OCI-LY7 (cell line): Measurements from ENCODE around the gene SMIM35. TPM values are rescaled to one million over a fixed set of nuclear protein-coding genes. Genes with fewer than 3 reads are reported as not detected.

Experiments used
- BruUV-seq: library from RNA; stranded (reverse); fragments of 400-500 nt; replicated peaks from 2 replicates; lab custom pipeline; 2021; lab: Mats Ljungman, UMichigan
- CTCF ChIA-PET: fragments of 300-600 bp; sonication (Branson Sonifier 250); formaldehyde crosslinking; loops from one replicate; lab custom pipeline; 2022; ENCODE audit warnings: antibody characterized with exemption; ENCODE audit not compliant: unreplicated experiment; lab: Charles Lee
- POLR2A ChIA-PET: fragments of 300-600 bp; sonication (Branson Sonifier 250); formaldehyde crosslinking; loops from one replicate; lab custom pipeline; 2022; ENCODE audit warnings: antibody characterized with exemption; lab: Charles Lee
- DNase-seq: peaks from one replicate; pipeline ENCODE4 v3.0.0-alpha.2; 2015; ENCODE audit warnings: low spot score
- H2AFZ ChIP-seq: fragments of 200-600 bp; sonication (generic), shearing (Covaris generic); 2 replicates; pipeline ENCODE4 v1.6.1; 2014; ENCODE audit warnings: mild to moderate bottlenecking, antibody characterized with exemption, low read length, moderate library complexity
- H3K27ac ChIP-seq: fragments of 200-600 bp; sonication (generic); 2 replicates; pipeline ENCODE4 v1.5.1; 2014; ENCODE audit warnings: mixed run types, low read depth, mild to moderate bottlenecking, moderate library complexity, low read length, inconsistent platforms; ENCODE audit not compliant: poor library complexity, severe bottlenecking
- H3K36me3 ChIP-seq: fragments of 200-600 bp; sonication (generic); 2 replicates; pipeline ENCODE4 v1.6.1; 2014; ENCODE audit warnings: mild to moderate bottlenecking, antibody characterized with exemption, low read length, moderate library complexity, mixed read lengths; ENCODE audit not compliant: insufficient read depth
- H3K4me1 ChIP-seq: fragments of 200-600 bp; sonication (generic); 2 replicates; pipeline ENCODE4 v1.5.1; 2014; ENCODE audit warnings: mild to moderate bottlenecking, low read length; ENCODE audit not compliant: insufficient read depth, poor library complexity, severe bottlenecking
- H3K4me2 ChIP-seq: fragments of 200-600 bp; sonication (generic); 2 replicates; pipeline ENCODE4 v1.6.1; 2014; ENCODE audit warnings: mild to moderate bottlenecking, low read length
- H3K4me3 ChIP-seq: fragments of 200-600 bp; sonication (generic); 2 replicates; pipeline ENCODE4 v1.5.1; 2014; ENCODE audit warnings: mild to moderate bottlenecking, low read depth, low read length; ENCODE audit not compliant: poor library complexity, severe bottlenecking
- H3K79me2 ChIP-seq: fragments of 200-600 bp; sonication (generic); 2 replicates; pipeline ENCODE4 v1.6.1; 2016; ENCODE audit warnings: low read depth, mild to moderate bottlenecking, low read length, moderate library complexity, mixed read lengths; ENCODE audit not compliant: insufficient read depth
- H3K9me2 ChIP-seq: fragments of 200-600 bp; sonication (generic); 2 replicates; pipeline ENCODE4 v1.6.1; 2016; ENCODE audit warnings: mild to moderate bottlenecking, low read length, mixed read lengths; ENCODE audit not compliant: insufficient read depth
- H3K9me3 ChIP-seq: fragments of 200-600 bp; sonication (generic); 2 replicates; pipeline ENCODE4 v1.6.1; 2014; ENCODE audit warnings: mild to moderate bottlenecking, mixed run types, low read length, mixed read lengths
- H4K20me1 ChIP-seq: fragments of 200-600 bp; sonication (generic); 2 replicates; pipeline ENCODE4 v1.6.1; 2014; ENCODE audit warnings: mild to moderate bottlenecking, antibody characterized with exemption, low read length, moderate library complexity, mixed read lengths; ENCODE audit not compliant: insufficient read depth
- EZH2phosphoT487 ChIP-seq: fragments of 200-600 bp; sonication (generic); IDR thresholded peaks from 2 replicates; pipeline ENCODE4 v1.6.1; 2018; ENCODE audit warnings: low read depth, borderline replicate concordance, mild to moderate bottlenecking, mixed run types, antibody characterized with exemption, low read length, moderate library complexity, mixed read lengths
- intact Hi-C: fragments of 100-400 bp; cut with micrococcal nuclease; formaldehyde crosslinking; loops from one replicate; pipeline ENCODE4 v1.10.0; 2022; ENCODE audit not compliant: unreplicated experiment
- total RNA-seq, 2 experiments: library from RNA; depleted of rRNA in 1 of 2; stranded (reverse); fragments of >200 nt in 1 of 2; shearing (Covaris generic) in 1 of 2; gene quantifications; 2 replicates each; pipeline ENCODE4 v1.2.3, GENCODE V29; 2014 to 2022
- TF ChIP-seq, protein P1 (sequence below): fragments of 200-600 bp; sonication (generic); conservative IDR thresholded peaks from 2 replicates; pipeline ENCODE4 v1.5.1; 2014; ENCODE audit warnings: mild to moderate bottlenecking, antibody characterized with exemption, low read length, moderate library complexity, mixed read lengths

The SMIM35 gene
- total RNA-seq, 2 experiments from 2014 or later, result 0.06 to 0.67 TPM

- no peak for DNase-seq
- CTCF ChIA-PET, result no interaction called here
- TF ChIP-seq EZH2phosphoT487, result no peak
- TF ChIP-seq, protein P1, sequence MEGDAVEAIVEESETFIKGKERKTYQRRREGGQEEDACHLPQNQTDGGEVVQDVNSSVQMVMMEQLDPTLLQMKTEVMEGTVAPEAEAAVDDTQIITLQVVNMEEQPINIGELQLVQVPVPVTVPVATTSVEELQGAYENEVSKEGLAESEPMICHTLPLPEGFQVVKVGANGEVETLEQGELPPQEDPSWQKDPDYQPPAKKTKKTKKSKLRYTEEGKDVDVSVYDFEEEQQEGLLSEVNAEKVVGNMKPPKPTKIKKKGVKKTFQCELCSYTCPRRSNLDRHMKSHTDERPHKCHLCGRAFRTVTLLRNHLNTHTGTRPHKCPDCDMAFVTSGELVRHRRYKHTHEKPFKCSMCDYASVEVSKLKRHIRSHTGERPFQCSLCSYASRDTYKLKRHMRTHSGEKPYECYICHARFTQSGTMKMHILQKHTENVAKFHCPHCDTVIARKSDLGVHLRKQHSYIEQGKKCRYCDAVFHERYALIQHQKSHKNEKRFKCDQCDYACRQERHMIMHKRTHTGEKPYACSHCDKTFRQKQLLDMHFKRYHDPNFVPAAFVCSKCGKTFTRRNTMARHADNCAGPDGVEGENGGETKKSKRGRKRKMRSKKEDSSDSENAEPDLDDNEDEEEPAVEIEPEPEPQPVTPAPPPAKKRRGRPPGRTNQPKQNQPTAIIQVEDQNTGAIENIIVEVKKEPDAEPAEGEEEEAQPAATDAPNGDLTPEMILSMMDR, result no peak
- no peaks in the 10 kb centered on the region for H3K79me2 ChIP-seq
- H2AFZ ChIP-seq, result no peak overlapping the region
- no peaks in the 10 kb centered on the region for H4K20me1 ChIP-seq
- no TSS peak for BruUV-seq
- no peaks in the 10 kb centered on the region for H3K9me3 ChIP-seq
- POLR2A ChIA-PET, result interaction anchor here (0.6 to 1.0 kb wide), 3 partner anchors 14 to 941 kb away, joined by 3 to 6 read pairs (median 3); no protein-coding TSS in a partner anchor
- no peak overlapping the region for H3K4me2 ChIP-seq
- H3K9me2 ChIP-seq, result no peaks in the 10 kb centered on the region
- no peak overlapping the region for H3K4me3 ChIP-seq
- peaks cover 47% of the 10 kb centered on the region for H3K4me1 ChIP-seq
- no peak overlapping the region for H3K27ac ChIP-seq
- H3K36me3 ChIP-seq, result peaks cover 41% of the 10 kb centered on the region
- intact Hi-C loops, result no loop called here
These were observed 85.2 kb downstream of the SMIM35 start for GRCh38 chr11:118001494-118001971.

GRCh38 chr11:118000850-118001228 lies 85.9 kb downstream of the SMIM35 start:
- H3K36me3 ChIP-seq, result peaks cover 48% of the 10 kb centered on the region
- H3K27ac ChIP-seq, result no peak overlapping the region
- CTCF ChIA-PET, result no interaction called here
- H3K9me3 ChIP-seq, result no peaks in the 10 kb centered on the region
- DNase-seq, result no peak
- H3K4me3 ChIP-seq, result no peak overlapping the region
- H3K4me1 ChIP-seq, result peaks cover 40% of the 10 kb centered on the region
- POLR2A ChIA-PET, result interaction anchor here (0.6 to 1.0 kb wide), 4 partner anchors 14 to 941 kb away, joined by 3 to 6 read pairs (median 3); no protein-coding TSS in a partner anchor
- intact Hi-C loops, result no loop called here
- no peaks in the 10 kb centered on the region for H3K9me2 ChIP-seq
- H2AFZ ChIP-seq, result no peak overlapping the region
- H4K20me1 ChIP-seq, result no peaks in the 10 kb centered on the region
- TF ChIP-seq, protein P1, result no peak
- no peak for TF ChIP-seq EZH2phosphoT487
- H3K79me2 ChIP-seq, result no peaks in the 10 kb centered on the region
- no TSS peak for BruUV-seq
- no peak overlapping the region for H3K4me2 ChIP-seq

GRCh38 chr11:118000067-118000849 lies 86.5 kb downstream of the SMIM35 start:
- intact Hi-C loops, result no loop called here
- no peaks in the 10 kb centered on the region for H3K9me3 ChIP-seq
- ChIA-PET CTCF (no interaction called here), POLR2A (interaction anchor here (0.6 to 1.0 kb wide), 3 partner anchors 13 to 52 kb away, joined by 3 read pairs; no protein-coding TSS in a partner anchor)
- no TSS peak for BruUV-seq
- no peak overlapping the region for H2AFZ ChIP-seq
- no peak overlapping the region for H3K27ac ChIP-seq
- no peaks in the 10 kb centered on the region for H3K79me2 ChIP-seq
- H3K4me1 ChIP-seq, result peaks cover 35% of the 10 kb centered on the region
- no peak overlapping the region for H3K4me3 ChIP-seq
- TF ChIP-seq EZH2phosphoT487, result no peak
- TF ChIP-seq, protein P1, result no peak
- DNase-seq, result no peak
- H3K36me3 ChIP-seq, result peaks cover 54% of the 10 kb centered on the region
- H3K9me2 ChIP-seq, result no peaks in the 10 kb centered on the region
- H3K4me2 ChIP-seq, result no peak overlapping the region
- no peaks in the 10 kb centered on the region for H4K20me1 ChIP-seq
